ENCODE measurements around the gene MBD3L4.
"Not testable (repeated sequence)": the region's sequence is repeated elsewhere in the genome, so short reads cannot be mapped to it uniquely, and the experiment has no call there.

Gene MBD3L4

DNA sequence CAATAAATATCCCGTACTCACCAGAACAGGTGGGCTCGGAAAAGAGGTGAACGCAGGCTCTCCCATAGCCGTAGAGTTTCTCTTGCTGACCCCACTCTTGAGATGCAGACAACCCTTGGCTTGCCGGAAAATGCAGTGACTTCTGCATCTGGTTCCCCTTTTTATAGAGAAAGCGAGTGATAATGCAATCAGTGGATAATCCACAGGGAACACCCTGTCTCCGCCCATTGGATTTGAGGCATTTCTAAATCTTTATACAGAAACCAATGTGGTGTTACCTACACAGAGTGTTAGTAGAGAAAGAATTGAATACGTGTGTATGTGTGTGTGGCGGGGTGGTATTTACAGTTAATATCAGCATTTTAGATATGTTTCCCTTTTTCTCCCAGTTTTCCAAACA is at the start of gene MBD3L4:
MBD3L4 (minus strand) TSS at position 101 of the 400 bp plus-strand sequence; CDS start at position 66, 35 bp downstream.
- not testable (repeated sequence) for DNase-seq (ENCODE audit: low spot score)

DNA sequence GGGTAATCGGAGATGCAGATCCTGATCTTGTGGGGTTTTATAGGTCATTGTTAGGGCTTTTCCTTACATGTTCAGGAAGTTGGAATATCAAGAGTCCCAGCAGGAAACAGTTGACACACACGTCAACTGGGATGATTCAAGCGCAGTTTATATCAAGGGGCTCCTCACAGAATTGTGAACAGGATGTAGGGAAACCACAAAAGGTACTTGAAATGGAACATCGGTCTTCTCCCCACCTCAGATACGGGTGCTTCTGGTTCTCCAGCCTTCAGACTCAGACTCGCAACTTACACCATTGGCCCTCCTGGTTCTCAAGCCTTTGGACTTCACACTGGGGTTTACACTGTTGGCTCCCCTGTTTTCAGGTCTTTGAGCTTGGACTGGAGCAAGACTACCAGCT is 49.0 kb upstream of the MBD3L4 start:
- DNase-seq (ENCODE audit: low spot score), result no peak

DNA sequence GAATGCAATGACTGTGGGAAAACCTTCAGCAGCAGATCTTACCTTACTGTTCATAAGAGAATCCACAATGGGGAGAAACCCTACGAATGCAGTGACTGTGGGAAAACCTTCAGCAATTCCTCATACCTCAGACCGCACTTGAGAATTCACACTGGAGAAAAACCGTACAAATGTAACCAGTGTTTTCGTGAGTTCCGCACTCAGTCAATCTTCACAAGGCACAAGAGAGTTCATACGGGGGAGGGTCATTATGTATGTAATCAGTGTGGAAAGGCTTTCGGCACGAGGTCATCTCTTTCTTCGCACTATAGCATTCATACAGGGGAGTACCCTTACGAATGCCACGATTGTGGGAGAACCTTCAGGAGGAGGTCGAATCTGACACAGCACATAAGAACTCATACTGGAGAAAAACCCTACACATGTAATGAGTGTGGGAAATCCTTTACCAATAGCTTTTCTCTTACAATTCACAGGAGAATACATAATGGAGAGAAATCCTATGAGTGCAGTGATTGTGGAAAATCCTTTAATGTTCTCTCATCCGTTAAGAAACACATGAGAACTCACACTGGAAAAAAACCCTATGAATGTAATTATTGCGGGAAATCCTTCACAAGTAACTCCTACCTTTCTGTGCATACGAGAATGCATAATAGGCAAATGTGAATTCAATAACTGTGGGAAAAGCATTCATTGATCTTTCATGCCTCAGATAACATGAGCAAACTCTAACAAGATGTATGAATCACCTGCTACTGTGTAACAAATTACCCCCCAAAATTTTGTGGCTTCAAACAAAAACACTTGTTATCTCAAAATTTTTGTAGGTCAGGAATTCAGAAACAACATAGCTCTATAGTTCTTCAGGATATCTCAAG is 43.3 kb upstream of the MBD3L4 start:
- DNase-seq (ENCODE audit: low spot score), result no peak

DNA sequence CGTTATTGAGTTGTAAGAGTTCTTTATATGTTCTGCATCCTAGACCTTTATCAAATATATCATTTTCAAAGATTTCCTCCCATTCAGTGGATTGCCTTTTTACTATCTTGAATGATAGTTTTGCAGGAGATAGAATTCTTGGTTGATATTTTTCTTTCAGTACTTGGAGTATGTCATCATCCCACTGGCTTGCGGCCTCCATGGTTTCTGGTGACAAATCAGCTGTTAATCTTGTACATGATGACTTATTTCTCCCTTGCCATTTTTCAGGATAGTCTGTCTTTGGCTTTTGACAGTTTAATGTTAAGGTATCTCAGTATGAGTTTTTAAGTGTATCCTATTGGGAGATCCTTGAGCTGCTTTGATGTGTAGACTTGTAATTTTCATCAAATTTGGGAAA is 38.0 kb upstream of the MBD3L4 start:
- no peak for DNase-seq (ENCODE audit: low spot score)

DNA sequence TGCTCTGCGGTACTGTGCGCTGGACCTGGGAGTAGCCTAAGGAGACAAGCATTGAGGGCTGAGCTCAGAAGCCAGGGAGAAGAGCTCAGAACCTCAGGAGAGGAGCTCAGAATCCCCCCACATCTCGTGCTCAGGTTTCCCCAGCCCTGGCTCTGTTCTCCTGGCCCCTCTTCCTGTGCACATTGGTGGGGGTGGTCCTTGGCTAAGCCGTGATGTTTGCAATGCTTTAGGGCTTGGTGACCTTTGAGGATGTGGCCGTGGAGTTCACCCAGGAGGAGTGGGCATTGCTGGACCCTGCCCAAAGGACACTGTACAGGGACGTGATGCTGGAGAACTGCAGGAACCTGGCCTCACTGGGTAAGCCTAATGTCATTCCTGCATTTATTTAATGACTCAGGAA is 36.2 kb upstream of the MBD3L4 start:
- no peak for DNase-seq (ENCODE audit: low spot score)

DNA sequence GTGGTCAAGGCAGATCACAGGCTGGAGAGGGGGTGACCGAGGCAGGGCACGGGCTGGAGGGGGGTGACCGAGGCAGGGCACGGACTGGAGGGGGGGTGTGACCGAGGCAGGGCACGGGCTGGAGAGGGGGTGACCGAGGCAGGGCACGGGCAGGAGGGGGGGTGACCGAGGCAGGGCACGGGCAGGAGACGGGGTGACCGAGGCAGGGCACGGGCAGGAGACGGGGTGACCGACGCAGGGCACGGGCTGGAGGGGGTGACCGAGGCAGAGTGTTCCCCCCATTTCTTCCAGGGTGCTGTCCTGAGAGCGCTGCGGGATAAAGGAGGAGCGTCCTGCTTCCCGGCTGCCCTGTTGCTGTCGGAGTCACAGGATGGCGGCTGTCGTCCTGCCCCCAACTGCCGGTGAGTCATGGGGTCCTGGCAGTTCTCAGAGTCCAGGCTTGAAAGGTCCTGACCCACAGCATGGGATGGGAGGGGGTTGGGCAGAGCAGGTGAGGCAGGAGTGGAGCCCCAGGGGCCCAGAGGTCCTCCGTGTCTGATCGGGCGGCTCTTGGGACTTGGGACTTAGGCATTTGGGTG is 34.8 kb upstream of the MBD3L4 start:
- DNase-seq (ENCODE audit: low spot score), result no peak

DNA sequence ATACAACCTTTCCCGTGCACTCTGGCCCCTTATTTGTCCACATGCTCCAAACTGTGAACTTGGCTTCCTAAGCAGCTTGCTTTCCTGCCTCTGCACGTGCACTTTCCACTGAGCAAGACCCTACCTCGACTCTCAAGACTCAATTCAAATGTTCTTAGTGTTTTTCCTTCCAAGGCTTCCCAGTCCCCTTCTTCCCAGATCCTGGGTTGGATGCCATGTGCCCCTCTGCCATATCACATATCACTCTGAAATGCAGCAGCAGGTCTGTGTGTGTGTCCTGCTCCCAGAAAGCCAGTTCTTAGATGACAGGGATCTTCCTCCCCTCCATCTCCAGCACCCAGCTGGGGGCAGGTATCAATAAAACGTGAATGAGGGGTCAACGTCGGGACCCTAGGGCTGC is 32.6 kb upstream of the MBD3L4 start:
- no peak for DNase-seq (ENCODE audit: low spot score)

DNA sequence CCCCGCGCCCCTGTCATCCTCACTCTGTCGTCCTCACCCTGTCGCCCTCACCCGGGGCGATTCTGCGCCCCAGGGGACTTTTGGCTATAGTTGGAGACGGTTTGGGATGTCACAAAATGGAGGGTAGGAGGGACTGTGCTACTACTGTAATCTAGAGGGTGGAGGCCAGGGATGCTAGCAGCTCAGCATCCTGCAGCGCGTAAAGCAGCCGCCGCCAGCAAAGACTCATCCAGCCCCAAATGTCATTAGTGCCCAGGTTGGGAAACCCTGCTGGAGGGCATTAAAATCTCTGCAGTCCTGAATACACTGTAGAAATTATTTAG is 29.9 kb upstream of the MBD3L4 start:
- DNase-seq (ENCODE audit: low spot score), result peak; percentile 14

DNA sequence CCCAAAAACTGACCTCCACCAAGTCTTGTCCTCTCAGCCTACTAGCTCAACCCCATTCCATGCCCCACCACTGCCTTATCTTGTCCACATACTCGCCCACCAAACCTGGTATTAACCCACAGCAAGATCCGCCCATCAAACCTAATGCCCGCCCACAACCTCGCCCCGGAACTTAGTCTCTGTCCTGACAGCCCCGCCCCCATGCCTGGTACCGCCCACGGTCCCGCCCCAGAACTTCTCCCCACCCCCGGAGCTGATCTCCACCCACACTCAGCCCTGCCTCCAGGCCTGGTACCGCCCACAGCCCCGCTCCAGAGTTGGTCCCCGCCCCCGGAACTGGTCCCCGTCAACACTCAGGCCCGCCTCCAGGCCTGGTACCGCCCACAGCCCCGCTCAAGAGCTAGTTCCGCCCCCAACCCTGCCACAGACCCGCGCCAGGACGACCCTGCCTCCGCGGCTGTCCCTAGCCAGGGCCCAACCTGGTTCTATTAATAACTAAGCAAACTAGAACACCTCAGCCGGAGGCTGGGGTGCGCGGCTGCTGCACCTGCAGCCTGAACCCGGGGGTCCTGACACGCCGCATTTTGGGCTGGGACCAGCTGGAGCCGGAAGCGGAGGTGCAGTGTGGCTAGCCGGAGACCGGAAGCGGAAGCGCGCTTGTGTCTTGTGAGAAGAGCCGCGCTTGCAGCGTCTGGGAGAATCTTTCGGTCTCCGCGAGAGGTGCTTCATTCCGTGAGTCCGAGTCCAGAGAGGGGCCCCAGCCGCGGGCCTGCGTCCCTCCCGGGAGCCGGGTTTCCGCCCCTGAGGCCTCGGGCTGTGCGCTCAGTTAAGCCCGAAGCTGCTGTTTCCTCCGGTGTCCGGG is 29.3 kb upstream of the MBD3L4 start, which contains the start of gene ZNF557:
ZNF557 (plus strand) TSS at position 662 of the 862 bp plus-strand sequence. CDS start 5,372 bp downstream, outside the sequence.
- peak; percentile 98 for DNase-seq (ENCODE audit: low spot score)

DNA sequence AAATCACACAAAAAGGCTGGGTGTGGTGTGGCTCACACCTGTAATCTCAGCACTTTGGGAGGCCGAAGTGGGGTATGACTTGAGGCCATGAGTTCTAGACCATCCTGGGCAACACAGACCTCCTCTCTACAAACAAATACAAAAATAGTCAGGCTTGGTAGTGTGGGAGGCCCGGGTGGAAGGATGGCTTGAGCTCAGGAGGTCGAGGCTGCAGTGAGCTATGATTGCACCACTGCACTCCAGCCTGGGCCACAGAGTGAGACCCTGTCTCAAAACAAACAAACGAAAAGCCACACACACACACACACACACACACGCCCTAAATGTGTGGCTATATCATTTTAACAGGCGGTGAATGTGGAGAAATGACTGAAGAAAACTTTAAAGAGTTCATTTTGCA is 28.6 kb upstream of the MBD3L4 start:
- DNase-seq (ENCODE audit: low spot score), result no peak

DNA sequence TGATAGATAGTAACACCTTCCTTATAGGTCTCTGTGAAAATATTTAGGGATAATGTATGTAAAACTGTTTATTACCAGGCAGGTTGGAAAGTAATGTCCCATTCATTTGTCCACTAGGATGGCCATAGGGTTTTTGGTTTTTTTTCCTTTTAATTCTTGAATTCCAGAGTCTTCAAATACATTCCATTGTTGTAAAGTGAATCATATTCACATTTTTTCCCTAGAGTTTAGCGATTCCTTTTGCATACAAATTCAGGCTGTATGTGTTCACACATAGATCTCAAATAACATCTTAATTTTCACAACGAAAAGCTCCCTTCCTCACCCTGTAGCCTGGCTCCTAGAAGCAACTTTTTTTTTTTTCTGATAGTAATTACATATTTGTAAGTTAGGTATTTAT is 27.7 kb upstream of the MBD3L4 start:
- no peak for DNase-seq (ENCODE audit: low spot score)

DNA sequence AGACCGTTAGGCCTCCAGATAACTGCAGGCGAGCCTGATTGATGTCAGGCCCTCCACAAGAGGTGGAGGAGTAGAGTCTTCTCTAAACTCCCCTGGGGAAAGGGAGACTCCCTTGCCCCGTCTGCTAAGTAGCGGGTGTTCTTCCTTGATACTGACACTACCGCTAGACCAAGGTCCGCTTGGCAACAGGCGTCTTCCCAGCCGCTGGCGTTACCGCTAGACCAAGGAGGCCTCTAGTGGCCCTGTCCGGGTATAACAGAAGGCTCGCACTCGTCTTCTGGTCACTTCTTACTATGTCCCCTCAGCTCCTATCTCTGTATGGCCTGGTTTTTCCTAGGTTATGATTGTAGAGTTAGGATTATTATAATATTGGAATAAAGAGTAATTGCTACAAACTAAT is 27.1 kb upstream of the MBD3L4 start:
- not testable (repeated sequence) for DNase-seq (ENCODE audit: low spot score)

DNA sequence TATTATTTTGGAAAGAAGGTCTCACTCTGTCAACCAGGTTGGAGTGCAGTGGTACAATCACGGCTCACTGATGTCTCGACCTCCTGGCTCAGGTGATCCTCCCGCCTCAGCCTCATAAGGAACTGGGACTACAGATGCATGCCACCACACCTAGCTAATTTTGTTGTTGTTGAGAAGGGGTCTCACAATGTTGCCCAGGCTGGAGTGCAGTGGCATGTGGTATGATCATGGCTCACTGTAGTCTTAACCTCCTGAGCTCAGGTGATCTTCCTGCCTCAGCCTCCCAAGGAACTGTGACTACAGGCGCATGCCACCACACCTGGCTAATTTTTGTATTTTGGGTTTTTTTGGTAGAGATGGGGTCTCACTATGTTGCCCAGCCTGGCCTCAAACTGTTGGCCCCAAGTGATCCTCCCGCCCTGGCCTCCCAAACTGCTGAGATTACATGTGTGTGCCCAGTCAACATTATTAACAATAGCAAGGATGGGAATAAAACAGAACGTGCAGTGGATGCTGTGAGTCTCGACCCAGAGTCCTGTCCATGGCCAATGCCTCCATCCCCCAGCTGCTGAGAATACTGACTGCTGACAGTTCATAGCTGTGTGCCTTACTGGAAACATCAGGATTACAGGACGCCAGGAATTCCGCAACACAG is 23.9 kb upstream of the MBD3L4 start:
- DNase-seq (ENCODE audit: low spot score), result no peak

DNA sequence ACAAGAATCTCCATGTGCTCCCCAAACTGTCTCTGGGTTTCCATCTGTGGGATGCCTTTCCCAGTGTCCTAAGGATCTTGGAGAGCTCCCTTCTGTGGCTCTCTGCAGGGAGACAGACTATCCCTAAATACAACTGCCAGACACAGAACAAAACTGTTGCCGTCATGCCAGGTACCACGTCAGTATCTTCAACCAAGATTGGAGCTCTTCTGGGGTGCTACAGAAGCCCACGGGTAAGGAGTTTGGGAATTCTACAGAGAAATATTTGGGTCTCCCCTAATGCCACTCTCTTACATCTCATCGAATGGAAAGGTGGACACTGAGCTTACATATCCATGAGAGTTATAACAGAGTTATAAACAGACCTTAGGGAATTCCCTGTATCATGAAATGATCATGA is 23.4 kb upstream of the MBD3L4 start:
- DNase-seq (ENCODE audit: low spot score), result no peak

DNA sequence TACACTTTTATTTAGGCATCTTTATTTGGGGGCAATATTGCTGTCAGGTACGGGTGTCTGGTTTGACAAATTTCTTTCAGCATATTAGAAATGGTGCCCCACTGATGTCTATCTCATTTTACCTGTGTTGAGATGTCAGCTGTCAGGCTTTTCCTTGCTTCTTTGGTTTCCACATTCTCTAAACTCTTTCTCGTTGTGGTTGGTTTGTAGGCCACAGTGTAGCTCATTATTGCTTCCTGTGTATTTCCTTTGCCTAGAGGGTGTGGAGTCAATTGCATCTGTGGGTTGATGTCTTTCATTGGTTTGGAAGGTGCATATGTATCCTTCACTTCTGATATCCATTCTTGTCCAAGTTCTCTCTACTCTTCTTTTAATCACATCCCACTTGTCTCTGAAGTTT is 20.0 kb upstream of the MBD3L4 start:
- DNase-seq (ENCODE audit: low spot score), result not testable (repeated sequence)

DNA sequence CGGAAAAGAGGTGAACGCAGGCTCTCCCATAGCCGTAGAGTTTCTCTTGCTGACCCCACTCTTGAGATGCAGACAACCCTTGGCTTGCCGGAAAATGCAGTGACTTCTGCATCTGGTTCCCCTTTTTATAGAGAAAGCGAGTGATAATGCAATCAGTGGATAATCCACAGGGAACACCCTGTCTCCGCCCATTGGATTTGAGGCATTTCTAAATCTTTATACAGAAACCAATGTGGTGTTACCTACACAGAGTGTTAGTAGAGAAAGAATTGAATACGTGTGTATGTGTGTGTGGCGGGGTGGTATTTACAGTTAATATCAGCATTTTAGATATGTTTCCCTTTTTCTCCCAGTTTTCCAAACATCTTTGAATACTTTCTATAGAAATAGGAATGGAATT is 18.6 kb upstream of the MBD3L4 start, which contains the start of gene MBD3L3:
MBD3L3 (minus strand) TSS at position 101 of the 400 bp plus-strand sequence; CDS start at position 30, 71 bp downstream.
- not testable (repeated sequence) for DNase-seq (ENCODE audit: low spot score)

DNA sequence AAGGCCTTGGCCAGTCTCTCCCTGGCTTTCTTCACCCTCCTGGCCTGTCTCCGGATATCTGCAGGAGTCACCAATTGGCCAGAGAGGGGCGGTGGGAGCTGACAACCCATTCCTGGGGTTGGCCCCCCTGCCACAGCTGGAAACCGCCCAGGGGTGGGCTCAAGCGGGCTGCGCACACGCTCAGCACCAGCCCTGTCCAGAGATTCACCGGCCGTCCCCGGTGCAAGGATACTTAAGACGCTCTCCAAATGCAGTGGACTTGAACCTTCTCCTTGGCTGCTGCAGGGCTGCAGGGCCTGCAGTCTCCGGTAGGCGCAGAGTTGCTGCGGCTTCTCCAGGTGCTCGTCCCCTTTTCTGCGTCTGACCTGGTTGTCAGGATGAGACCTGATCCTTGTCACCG is 16.4 kb upstream of the MBD3L4 start:
- not testable (repeated sequence) for DNase-seq (ENCODE audit: low spot score)

DNA sequence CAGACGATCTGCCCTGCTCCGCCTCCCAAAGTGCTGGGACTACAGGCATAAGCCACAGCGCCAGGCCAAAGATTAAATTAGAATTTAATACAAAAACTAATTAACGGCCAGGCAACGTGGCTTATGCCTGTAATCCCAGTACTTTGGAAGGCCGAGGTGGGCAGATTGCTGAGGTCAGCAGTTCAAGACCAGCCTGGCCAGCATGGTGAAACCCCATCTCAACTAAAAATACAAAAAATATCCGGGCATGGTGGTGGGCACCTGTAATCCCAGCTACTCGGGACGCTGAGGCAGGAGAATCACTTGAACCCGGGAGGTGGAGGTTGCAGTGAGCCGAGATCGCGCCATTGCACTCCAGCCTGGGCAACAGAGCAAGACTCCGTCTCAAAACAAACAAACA is 15.7 kb upstream of the MBD3L4 start:
- not testable (repeated sequence) for DNase-seq (ENCODE audit: low spot score)

DNA sequence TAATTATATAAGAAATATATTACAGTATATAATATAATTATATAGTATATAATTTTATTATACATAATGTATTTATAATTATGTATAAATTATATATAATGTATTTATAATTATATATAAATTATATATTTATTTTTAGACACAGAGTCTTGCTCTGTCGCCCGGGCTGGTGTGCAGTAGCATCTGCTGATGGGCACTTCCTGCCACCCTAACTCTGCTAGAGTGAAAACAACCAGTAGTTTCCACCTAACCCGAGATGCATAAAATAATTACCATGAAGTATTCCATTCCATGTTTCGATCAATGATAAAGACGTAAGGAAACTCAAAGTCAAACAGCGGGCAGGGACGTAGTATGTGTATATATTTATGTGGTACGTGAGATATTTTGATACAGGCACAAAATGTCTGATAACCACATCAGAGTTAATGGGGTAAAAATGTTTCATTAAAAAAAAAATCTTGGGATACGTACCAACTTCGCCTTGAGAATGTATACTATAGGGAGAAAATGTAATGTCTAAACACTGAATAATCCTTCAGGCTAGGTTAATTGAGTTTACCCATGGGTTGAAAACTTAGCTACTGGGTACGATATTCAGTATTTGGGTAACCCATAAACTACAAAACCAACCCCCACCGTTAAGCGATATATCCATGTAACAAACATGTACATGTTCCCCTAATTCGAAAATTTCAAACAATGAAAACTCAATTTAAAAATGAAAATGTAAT is 14.8 kb upstream of the MBD3L4 start:
- DNase-seq (ENCODE audit: low spot score), result not testable (repeated sequence)

DNA sequence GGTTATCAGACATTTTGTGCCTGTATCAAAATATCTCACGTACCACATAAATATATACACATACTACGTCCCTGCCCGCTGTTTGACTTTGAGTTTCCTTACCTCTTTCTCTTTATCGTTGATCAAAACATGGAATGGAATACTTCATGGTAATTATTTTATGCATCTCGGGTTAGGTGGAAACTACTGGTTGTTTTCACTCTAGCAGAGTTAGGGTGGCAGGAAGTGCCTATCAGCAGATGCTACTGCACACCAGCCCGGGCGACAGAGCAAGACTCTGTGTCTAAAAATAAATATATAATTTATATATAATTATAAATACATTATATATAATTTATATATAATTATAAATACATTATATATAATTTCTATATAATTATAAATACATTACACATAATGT is 12.9 kb upstream of the MBD3L4 start:
- not testable (repeated sequence) for DNase-seq (ENCODE audit: low spot score)

DNA sequence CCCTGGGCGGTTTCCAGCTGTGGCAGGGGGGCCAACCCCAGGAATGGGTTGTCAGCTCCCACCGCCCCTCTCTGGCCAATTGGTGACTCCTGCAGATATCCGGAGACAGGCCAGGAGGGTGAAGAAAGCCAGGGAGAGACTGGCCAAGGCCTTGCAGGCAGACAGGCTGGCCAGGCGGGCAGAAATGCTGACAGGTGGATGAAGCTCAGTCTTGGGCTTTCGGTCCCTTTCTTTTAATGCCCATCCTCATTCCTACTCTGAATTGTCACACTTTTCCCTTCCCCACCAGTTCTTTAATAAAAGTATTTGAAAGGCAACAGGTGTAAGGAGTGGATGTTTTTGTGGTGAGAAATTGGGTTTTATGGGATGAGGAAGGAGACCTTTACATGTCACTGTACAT is 11.4 kb upstream of the MBD3L4 start:
- not testable (repeated sequence) for DNase-seq (ENCODE audit: low spot score)
